22Rv1 (cell line): Measurements from ENCODE around the gene GYPA.

ENCODE experiments used
- ZFX ChIP-seq: fragments of 450-650 bp; IDR thresholded peaks from 2 replicates; pipeline ENCODE4 v1.6.1; 2017; ENCODE audit warnings: antibody characterized with exemption, borderline replicate concordance
- TF ChIP-seq, protein P1 (sequence below): fragments of 450-650 bp; IDR thresholded peaks from 2 replicates; pipeline ENCODE4 v1.5.1; 2017; ENCODE audit warnings: mild to moderate bottlenecking

GRCh38 chr4:144181391-144181790 is 40.9 kb upstream of the GYPA start:
- TF ChIP-seq, protein P1, sequence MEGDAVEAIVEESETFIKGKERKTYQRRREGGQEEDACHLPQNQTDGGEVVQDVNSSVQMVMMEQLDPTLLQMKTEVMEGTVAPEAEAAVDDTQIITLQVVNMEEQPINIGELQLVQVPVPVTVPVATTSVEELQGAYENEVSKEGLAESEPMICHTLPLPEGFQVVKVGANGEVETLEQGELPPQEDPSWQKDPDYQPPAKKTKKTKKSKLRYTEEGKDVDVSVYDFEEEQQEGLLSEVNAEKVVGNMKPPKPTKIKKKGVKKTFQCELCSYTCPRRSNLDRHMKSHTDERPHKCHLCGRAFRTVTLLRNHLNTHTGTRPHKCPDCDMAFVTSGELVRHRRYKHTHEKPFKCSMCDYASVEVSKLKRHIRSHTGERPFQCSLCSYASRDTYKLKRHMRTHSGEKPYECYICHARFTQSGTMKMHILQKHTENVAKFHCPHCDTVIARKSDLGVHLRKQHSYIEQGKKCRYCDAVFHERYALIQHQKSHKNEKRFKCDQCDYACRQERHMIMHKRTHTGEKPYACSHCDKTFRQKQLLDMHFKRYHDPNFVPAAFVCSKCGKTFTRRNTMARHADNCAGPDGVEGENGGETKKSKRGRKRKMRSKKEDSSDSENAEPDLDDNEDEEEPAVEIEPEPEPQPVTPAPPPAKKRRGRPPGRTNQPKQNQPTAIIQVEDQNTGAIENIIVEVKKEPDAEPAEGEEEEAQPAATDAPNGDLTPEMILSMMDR = no peak
- TF ChIP-seq ZFX = no peak
